K562 (cell line): ENCODE results near the gene KRT81. TPM values are rescaled to one million over a fixed set of nuclear protein-coding genes. Genes with fewer than 3 reads are reported as not detected.

Experiments
- CAMTA2 ChIP-seq: fragments of 250-450 bp; sonication (Bioruptor Pico); conservative IDR thresholded peaks from 2 replicates; pipeline ENCODE4 v1.5.1; 2022
- PPARD ChIP-seq: fragments of 250-450 bp; sonication (Bioruptor Pico); IDR thresholded peaks from 2 replicates; pipeline ENCODE4 v1.8.0; 2022; ENCODE audit warnings: inconsistent platforms, mild to moderate bottlenecking, moderate library complexity
- polyA plus RNA-seq, 8 experiments: library from polyadenylated mRNA; depleted of rRNA in 4 of 8; stranded (reverse) in 5 of 8; unstranded in 3 of 8; fragments of >200 nt; fragmentation: Nextera tagmentation in 2 of 8; fragmentation: Illumina TruSeq in 1 of 8; extraction: Ambion mirVana in 2 of 8; extraction: Trizol in 1 of 8; gene quantifications; 2 replicates each; pipeline versions ENCODE4 v1.2.1 to v1.2.3, GENCODE V29; 2011 to 2014; ENCODE audit warnings: inconsistent platforms in 1 of 8, missing spikeins in 1 of 8
- total RNA-seq, 7 experiments: library from RNA; depleted of rRNA in 6 of 7; stranded (reverse); fragments of >200 nt in 6 of 7; fragmentation: Illumina TruSeq in 2 of 7; extraction: Trizol in 2 of 7; gene quantifications; 2 replicates each; pipeline versions ENCODE4 v1.2.1 to v1.2.3, GENCODE V29; 2011 to 2021; ENCODE audit warnings: low replicate concordance in 1 of 7
- TF ChIP-seq, protein P1 (sequence below): fragments of 450-650 bp; IDR thresholded peaks from 2 replicates; pipeline ENCODE4 v1.6.1; 2016; ENCODE audit warnings: mild to moderate bottlenecking
- TF ChIP-seq, protein P2 (sequence below), 2 experiments: fragments of 150-350 bp in 1 of 2; IDR thresholded peaks; 2 replicates each; pipeline ENCODE4 v1.6.1; 2012 to 2016; ENCODE audit warnings: low read depth in 2 of 2, low read length in 2 of 2, mild to moderate bottlenecking in 1 of 2, moderate library complexity in 1 of 2
- TF ChIP-seq, protein P3 (sequence below): sonication (generic); formaldehyde crosslinking; IDR thresholded peaks from 2 replicates; pipeline ENCODE4 v1.4.0; 2020; ENCODE audit warnings: mild to moderate bottlenecking, missing genetic modification reagents

The KRT81 gene
- total and polyA plus RNA-seq, 9 of the 15 experiments (the other 6 are each of a cell fraction or from before 2014, with no cell fraction given): 0.27 TPM; not detected in 8

DNA sequence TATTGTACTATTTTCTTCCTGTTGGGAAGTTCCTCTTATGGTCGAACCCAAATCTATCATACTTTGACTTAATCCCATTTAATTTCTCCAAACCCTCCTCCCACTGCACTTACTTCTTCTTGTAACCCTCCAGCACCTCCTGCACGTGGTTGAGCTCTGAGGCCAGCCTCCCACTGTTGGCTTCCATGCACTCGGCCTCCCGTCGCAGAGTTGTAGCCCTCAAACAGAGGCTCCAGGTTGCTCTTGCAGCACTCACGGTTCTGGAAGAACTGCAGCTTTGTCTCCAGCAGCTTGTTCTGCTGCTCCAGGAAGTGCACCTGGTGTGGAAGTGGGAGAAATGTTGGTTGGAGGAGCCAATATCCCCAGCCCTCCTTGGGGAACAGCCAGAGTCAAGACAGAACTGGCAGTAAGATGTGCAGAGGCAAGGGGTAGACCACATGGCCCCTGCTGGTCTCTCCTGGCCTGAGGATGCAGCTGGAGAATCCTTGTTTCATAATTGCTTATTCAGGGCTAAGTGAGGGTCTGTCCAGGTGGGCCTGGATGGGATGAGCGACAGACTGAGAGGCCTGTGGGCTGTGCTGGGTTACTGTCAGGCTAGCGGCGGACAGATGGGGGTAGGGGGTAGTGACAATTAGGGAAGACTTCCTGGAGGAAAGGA is 35.3 kb downstream of the KRT81 start (continued):
- TF ChIP-seq, protein P1, sequence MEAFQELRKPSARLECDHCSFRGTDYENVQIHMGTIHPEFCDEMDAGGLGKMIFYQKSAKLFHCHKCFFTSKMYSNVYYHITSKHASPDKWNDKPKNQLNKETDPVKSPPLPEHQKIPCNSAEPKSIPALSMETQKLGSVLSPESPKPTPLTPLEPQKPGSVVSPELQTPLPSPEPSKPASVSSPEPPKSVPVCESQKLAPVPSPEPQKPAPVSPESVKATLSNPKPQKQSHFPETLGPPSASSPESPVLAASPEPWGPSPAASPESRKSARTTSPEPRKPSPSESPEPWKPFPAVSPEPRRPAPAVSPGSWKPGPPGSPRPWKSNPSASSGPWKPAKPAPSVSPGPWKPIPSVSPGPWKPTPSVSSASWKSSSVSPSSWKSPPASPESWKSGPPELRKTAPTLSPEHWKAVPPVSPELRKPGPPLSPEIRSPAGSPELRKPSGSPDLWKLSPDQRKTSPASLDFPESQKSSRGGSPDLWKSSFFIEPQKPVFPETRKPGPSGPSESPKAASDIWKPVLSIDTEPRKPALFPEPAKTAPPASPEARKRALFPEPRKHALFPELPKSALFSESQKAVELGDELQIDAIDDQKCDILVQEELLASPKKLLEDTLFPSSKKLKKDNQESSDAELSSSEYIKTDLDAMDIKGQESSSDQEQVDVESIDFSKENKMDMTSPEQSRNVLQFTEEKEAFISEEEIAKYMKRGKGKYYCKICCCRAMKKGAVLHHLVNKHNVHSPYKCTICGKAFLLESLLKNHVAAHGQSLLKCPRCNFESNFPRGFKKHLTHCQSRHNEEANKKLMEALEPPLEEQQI: no peak
- TF ChIP-seq CAMTA2 (CRISPR knock-in tag) (no peak), PPARD (CRISPR knock-in tag) (no peak)
- TF ChIP-seq, protein P2, sequence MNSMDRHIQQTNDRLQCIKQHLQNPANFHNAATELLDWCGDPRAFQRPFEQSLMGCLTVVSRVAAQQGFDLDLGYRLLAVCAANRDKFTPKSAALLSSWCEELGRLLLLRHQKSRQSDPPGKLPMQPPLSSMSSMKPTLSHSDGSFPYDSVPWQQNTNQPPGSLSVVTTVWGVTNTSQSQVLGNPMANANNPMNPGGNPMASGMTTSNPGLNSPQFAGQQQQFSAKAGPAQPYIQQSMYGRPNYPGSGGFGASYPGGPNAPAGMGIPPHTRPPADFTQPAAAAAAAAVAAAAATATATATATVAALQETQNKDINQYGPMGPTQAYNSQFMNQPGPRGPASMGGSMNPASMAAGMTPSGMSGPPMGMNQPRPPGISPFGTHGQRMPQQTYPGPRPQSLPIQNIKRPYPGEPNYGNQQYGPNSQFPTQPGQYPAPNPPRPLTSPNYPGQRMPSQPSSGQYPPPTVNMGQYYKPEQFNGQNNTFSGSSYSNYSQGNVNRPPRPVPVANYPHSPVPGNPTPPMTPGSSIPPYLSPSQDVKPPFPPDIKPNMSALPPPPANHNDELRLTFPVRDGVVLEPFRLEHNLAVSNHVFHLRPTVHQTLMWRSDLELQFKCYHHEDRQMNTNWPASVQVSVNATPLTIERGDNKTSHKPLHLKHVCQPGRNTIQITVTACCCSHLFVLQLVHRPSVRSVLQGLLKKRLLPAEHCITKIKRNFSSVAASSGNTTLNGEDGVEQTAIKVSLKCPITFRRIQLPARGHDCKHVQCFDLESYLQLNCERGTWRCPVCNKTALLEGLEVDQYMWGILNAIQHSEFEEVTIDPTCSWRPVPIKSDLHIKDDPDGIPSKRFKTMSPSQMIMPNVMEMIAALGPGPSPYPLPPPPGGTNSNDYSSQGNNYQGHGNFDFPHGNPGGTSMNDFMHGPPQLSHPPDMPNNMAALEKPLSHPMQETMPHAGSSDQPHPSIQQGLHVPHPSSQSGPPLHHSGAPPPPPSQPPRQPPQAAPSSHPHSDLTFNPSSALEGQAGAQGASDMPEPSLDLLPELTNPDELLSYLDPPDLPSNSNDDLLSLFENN (IDR thresholded peaks at IDR 0.05; ENCODE audit: low read depth in 2 of 2, low read length in 2 of 2): no peak
- TF ChIP-seq, protein P3, sequence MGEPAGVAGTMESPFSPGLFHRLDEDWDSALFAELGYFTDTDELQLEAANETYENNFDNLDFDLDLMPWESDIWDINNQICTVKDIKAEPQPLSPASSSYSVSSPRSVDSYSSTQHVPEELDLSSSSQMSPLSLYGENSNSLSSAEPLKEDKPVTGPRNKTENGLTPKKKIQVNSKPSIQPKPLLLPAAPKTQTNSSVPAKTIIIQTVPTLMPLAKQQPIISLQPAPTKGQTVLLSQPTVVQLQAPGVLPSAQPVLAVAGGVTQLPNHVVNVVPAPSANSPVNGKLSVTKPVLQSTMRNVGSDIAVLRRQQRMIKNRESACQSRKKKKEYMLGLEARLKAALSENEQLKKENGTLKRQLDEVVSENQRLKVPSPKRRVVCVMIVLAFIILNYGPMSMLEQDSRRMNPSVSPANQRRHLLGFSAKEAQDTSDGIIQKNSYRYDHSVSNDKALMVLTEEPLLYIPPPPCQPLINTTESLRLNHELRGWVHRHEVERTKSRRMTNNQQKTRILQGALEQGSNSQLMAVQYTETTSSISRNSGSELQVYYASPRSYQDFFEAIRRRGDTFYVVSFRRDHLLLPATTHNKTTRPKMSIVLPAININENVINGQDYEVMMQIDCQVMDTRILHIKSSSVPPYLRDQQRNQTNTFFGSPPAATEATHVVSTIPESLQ (CRISPR knock-in tag): no peak
